ENCODE data around the gene MYO3B.

The MYO3B gene

DNA sequence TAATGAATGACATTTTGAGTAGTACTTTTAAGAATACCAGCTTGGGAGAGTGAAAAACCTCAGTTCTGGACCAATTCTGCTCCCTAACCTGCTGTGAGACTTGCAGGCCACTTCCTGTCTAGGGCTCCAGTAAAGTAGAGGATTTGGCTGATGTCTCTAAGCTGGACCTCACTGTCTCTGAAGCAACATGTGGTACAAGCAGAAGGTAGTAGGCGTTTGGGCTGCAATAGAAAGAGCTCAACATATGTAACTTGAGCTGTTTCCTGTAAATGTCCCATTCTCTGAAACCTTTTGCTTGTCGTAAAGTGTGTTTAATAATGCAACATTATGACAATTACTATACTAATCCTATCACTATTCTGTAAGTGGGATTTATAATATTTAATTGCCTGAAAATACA lies 213.1 kb downstream of the MYO3B start:
- TF ChIP-seq, protein P1, sequence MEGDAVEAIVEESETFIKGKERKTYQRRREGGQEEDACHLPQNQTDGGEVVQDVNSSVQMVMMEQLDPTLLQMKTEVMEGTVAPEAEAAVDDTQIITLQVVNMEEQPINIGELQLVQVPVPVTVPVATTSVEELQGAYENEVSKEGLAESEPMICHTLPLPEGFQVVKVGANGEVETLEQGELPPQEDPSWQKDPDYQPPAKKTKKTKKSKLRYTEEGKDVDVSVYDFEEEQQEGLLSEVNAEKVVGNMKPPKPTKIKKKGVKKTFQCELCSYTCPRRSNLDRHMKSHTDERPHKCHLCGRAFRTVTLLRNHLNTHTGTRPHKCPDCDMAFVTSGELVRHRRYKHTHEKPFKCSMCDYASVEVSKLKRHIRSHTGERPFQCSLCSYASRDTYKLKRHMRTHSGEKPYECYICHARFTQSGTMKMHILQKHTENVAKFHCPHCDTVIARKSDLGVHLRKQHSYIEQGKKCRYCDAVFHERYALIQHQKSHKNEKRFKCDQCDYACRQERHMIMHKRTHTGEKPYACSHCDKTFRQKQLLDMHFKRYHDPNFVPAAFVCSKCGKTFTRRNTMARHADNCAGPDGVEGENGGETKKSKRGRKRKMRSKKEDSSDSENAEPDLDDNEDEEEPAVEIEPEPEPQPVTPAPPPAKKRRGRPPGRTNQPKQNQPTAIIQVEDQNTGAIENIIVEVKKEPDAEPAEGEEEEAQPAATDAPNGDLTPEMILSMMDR (conservative IDR thresholded peaks at IDR 0.05), result no peak
- no peak for TF ChIP-seq ZFX (IDR thresholded peaks at IDR 0.05)
- no peak overlapping the region for H3K27ac ChIP-seq

- no peak overlapping the region for H3K27ac ChIP-seq
- TF ChIP-seq, protein P1 (conservative IDR thresholded peaks at IDR 0.05), result no peak
- TF ChIP-seq ZFX (IDR thresholded peaks at IDR 0.05), result no peak
These were observed 213.8 kb downstream of the MYO3B start for GRCh38 chr2:170391697-170392096.

DNA sequence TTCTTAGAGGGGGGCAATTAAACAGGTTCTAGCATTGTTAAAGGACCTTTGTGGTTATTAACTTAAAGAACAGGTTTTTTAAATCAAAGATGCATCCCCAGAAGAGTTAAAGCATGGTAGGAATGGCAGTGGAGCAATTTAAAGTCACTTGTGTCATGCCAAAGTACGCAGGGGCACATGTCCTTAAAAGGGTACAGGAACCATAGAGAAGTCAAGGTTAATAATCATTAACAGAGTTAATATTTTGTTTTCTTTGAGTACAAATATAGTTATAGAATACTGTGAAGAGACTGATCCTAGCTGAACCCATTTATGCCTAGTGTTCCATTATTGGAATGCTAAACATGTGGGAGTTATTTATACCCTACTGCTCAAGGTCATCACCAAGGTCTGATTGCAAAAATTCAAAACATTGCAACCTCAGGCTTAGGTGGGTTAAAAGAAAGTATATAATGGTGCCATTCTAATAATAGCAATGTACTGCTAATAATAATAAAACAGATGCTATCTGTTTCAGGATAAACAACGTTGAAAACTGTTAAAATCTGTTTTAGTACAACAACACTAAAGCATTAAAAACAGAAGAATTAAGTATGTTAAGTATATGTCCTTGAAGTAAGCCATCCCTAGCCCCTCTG lies 216.0 kb downstream of the MYO3B start:
- H3K27ac ChIP-seq, result no peak overlapping the region
- no peak for TF ChIP-seq ZFX (IDR thresholded peaks at IDR 0.05)
- TF ChIP-seq, protein P1 (conservative IDR thresholded peaks at IDR 0.05), result no peak

GRCh38 chr2:170394641-170395387 lies 216.9 kb downstream of the MYO3B start:
- TF ChIP-seq ZFX (IDR thresholded peaks at IDR 0.05), result no peak
- TF ChIP-seq, protein P1 (conservative IDR thresholded peaks at IDR 0.05), result peak; percentile 52
- no peak overlapping the region for H3K27ac ChIP-seq

- no peak overlapping the region for H3K27ac ChIP-seq
- no peak for TF ChIP-seq ZFX (IDR thresholded peaks at IDR 0.05)
- TF ChIP-seq, protein P1 (conservative IDR thresholded peaks at IDR 0.05), result peak; percentile 68
These were observed 219.0 kb downstream of the MYO3B start for GRCh38 chr2:170396799-170397459.

- TF ChIP-seq, protein P1 (conservative IDR thresholded peaks at IDR 0.05), result no peak
- TF ChIP-seq ZFX (IDR thresholded peaks at IDR 0.05), result no peak
- no peak overlapping the region for H3K27ac ChIP-seq
These were observed 223.2 kb downstream of the MYO3B start for GRCh38 chr2:170401187-170401586.

DNA sequence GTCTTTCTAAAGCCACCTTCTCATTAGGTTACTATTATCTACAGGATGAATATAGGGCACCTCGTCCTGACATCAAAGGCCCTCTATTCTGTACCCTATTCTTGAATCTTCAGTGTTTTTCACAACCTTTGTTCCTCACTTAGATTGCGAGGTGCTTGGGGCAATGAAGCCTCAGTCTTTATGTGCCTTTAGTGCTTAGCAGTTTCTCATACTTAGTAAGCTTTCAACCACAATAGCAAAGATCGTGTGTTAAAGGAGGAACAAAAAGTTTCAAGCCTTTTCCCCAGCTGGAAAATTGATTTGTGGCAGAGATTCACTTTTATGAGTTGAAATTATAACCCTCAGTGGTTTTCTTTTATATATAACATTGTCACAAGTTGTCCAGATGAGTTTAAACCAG lies 226.9 kb downstream of the MYO3B start:
- H3K27ac ChIP-seq, result no peak overlapping the region
- TF ChIP-seq, protein P1 (conservative IDR thresholded peaks at IDR 0.05), result no peak
- TF ChIP-seq ZFX (IDR thresholded peaks at IDR 0.05), result no peak
